HEK293 (cell line): Measurements from ENCODE around the gene ZBTB20.

Experiments
- PBX3 ChIP-seq: sonication (generic); formaldehyde crosslinking; IDR thresholded peaks from 2 replicates; pipeline ENCODE4 v1.8.1; 2022; ENCODE audit warnings: mild to moderate bottlenecking, moderate library complexity, missing genetic modification reagents
- ZFP3 ChIP-seq: fragments of 450-650 bp; formaldehyde crosslinking; IDR thresholded peaks from 2 replicates; pipeline ENCODE4 v1.5.1; 2016; ENCODE audit warnings: low read depth, missing biosample characterization, missing genetic modification characterization
- ZNF48 ChIP-seq: fragments of 450-650 bp; formaldehyde crosslinking; IDR thresholded peaks from 2 replicates; pipeline ENCODE4 v1.5.1; 2016; ENCODE audit warnings: missing biosample characterization, missing genetic modification characterization
- ZNF529 ChIP-seq: fragments of 450-650 bp; formaldehyde crosslinking; IDR thresholded peaks from 2 replicates; pipeline ENCODE4 v1.5.1; 2017; ENCODE audit warnings: missing genetic modification characterization, missing biosample characterization; ENCODE audit not compliant: insufficient replicate concordance
- TF ChIP-seq, protein P1 (sequence below): fragments of 450-650 bp; formaldehyde crosslinking; IDR thresholded peaks from 2 replicates; pipeline ENCODE4 v1.5.1; 2016; ENCODE audit warnings: missing biosample characterization, missing genetic modification characterization
- TF ChIP-seq, protein P2 (sequence below): fragments of 450-650 bp; formaldehyde crosslinking; IDR thresholded peaks from 2 replicates; pipeline ENCODE4 v1.5.1; 2016; ENCODE audit warnings: missing biosample characterization, missing genetic modification characterization
- TF ChIP-seq, protein P3 (sequence below): fragments of 450-650 bp; formaldehyde crosslinking; IDR thresholded peaks from 2 replicates; pipeline ENCODE4 v1.5.1; 2016; ENCODE audit warnings: missing biosample characterization, missing genetic modification characterization

- TF ChIP-seq, protein P1, sequence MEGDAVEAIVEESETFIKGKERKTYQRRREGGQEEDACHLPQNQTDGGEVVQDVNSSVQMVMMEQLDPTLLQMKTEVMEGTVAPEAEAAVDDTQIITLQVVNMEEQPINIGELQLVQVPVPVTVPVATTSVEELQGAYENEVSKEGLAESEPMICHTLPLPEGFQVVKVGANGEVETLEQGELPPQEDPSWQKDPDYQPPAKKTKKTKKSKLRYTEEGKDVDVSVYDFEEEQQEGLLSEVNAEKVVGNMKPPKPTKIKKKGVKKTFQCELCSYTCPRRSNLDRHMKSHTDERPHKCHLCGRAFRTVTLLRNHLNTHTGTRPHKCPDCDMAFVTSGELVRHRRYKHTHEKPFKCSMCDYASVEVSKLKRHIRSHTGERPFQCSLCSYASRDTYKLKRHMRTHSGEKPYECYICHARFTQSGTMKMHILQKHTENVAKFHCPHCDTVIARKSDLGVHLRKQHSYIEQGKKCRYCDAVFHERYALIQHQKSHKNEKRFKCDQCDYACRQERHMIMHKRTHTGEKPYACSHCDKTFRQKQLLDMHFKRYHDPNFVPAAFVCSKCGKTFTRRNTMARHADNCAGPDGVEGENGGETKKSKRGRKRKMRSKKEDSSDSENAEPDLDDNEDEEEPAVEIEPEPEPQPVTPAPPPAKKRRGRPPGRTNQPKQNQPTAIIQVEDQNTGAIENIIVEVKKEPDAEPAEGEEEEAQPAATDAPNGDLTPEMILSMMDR (tag by site-specific recombination): no peak
- TF ChIP-seq, protein P2, sequence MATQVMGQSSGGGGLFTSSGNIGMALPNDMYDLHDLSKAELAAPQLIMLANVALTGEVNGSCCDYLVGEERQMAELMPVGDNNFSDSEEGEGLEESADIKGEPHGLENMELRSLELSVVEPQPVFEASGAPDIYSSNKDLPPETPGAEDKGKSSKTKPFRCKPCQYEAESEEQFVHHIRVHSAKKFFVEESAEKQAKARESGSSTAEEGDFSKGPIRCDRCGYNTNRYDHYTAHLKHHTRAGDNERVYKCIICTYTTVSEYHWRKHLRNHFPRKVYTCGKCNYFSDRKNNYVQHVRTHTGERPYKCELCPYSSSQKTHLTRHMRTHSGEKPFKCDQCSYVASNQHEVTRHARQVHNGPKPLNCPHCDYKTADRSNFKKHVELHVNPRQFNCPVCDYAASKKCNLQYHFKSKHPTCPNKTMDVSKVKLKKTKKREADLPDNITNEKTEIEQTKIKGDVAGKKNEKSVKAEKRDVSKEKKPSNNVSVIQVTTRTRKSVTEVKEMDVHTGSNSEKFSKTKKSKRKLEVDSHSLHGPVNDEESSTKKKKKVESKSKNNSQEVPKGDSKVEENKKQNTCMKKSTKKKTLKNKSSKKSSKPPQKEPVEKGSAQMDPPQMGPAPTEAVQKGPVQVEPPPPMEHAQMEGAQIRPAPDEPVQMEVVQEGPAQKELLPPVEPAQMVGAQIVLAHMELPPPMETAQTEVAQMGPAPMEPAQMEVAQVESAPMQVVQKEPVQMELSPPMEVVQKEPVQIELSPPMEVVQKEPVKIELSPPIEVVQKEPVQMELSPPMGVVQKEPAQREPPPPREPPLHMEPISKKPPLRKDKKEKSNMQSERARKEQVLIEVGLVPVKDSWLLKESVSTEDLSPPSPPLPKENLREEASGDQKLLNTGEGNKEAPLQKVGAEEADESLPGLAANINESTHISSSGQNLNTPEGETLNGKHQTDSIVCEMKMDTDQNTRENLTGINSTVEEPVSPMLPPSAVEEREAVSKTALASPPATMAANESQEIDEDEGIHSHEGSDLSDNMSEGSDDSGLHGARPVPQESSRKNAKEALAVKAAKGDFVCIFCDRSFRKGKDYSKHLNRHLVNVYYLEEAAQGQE: no peak
- TF ChIP-seq ZFP3 (no peak), PBX3 (CRISPR knock-in tag) (no peak), ZNF529 (tag by site-specific recombination) (no peak), ZNF48 (tag by site-specific recombination) (no peak)
- TF ChIP-seq, protein P3, sequence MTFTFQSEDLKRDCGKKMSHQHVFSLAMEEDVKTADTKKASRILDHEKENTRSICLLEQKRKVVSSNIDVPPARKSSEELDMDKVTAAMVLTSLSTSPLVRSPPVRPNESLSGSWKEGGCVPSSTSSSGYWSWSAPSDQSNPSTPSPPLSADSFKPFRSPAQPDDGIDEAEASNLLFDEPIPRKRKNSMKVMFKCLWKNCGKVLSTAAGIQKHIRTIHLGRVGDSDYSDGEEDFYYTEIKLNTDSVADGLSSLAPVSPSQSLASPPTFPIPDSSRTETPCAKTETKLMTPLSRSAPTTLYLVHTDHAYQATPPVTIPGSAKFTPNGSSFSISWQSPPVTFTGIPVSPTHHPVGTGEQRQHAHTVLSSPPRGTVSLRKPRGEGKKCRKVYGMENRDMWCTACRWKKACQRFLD (tag by site-specific recombination): no peak
Observed at GRCh38 chr3:114509756-114510155, 637.3 kb downstream of the ZBTB20 start.
